IMR-90 (cell line): ENCODE data around the gene KRT34. TPM values are rescaled to one million over a fixed set of nuclear protein-coding genes. Genes with fewer than 3 reads are reported as not detected.

Experiments
- ATAC-seq: fragments of 200-7000 bp; cut with Tn5 transposase; 2 replicates; pipeline ENCODE4 v1.9.1; 2020; ENCODE audit warnings: low read depth, mild to moderate bottlenecking, moderate library complexity
- BruUV-seq: library from RNA; stranded (reverse); fragments of 400-500 nt; replicated peaks from 2 replicates; lab custom pipeline; 2021; lab: Mats Ljungman, UMichigan
- CTCF ChIA-PET: fragments of 300-600 bp; formaldehyde crosslinking; extraction: SDS; loops from one replicate; lab custom pipeline; 2021; ENCODE audit warnings: antibody characterized with exemption; lab: Yijun Ruan, JAX
- POLR2A ChIA-PET: fragments of 300-600 bp; sonication (Branson Sonifier 250); formaldehyde crosslinking; loops from one replicate; lab custom pipeline; 2022; ENCODE audit warnings: antibody characterized with exemption; ENCODE audit not compliant: unreplicated experiment; lab: Charles Lee
- DNase-seq: peaks from one replicate; pipeline ENCODE4 v3.0.0; 2013
- H2AFZ ChIP-seq: replicated peaks from 2 replicates; pipeline ENCODE3; 2013; ENCODE audit warnings: low read length, mild to moderate bottlenecking; ENCODE audit not compliant: poor library complexity
- H2AK5ac ChIP-seq: 2 replicates; pipeline ENCODE4 v1.6.1; 2013; ENCODE audit warnings: low read depth, low read length, inconsistent platforms
- H2AK9ac ChIP-seq: replicated peaks from 2 replicates; pipeline ENCODE3; 2013; ENCODE audit warnings: mild to moderate bottlenecking, low read depth, low read length, moderate library complexity; ENCODE audit not compliant: poor library complexity
- H2BK120ac ChIP-seq: 2 replicates; pipeline ENCODE4 v1.6.1; 2013; ENCODE audit warnings: low read depth, low read length, inconsistent platforms
- H2BK15ac ChIP-seq: 3 replicates; pipeline ENCODE4 v1.6.1; 2013; ENCODE audit warnings: low read depth, low read length, inconsistent platforms
- H2BK20ac ChIP-seq: 2 replicates; pipeline ENCODE4 v1.6.1; 2013; ENCODE audit warnings: low read depth, mild to moderate bottlenecking, inconsistent platforms, low read length, moderate library complexity
- H2BK5ac ChIP-seq: 2 replicates; pipeline ENCODE4 v1.6.1; 2013; ENCODE audit warnings: mild to moderate bottlenecking, low read depth, low read length, inconsistent platforms; ENCODE audit not compliant: poor library complexity, severe bottlenecking
- H3K14ac ChIP-seq: replicated peaks from 2 replicates; pipeline ENCODE4 v1.6.1; 2013; ENCODE audit warnings: low read depth, low read length, inconsistent platforms
- H3K18ac ChIP-seq: 2 replicates; pipeline ENCODE4 v1.6.1; 2013; ENCODE audit warnings: low read depth, low read length, control low read depth
- H3K23ac ChIP-seq: 2 replicates; pipeline ENCODE4 v1.6.1; 2013; ENCODE audit warnings: low read depth, low read length, inconsistent platforms
- H3K27ac ChIP-seq: 2 replicates; pipeline ENCODE4 v1.5.1; 2013; ENCODE audit warnings: mild to moderate bottlenecking, control low read depth, low read length; ENCODE audit not compliant: insufficient read depth
- H3K27me3 ChIP-seq: 2 replicates; pipeline ENCODE4 v1.6.1; 2013; ENCODE audit warnings: low read length; ENCODE audit not compliant: control insufficient read depth, insufficient read depth
- H3K36me3 ChIP-seq: 2 replicates; pipeline ENCODE4 v1.6.1; 2013; ENCODE audit warnings: low read length, mixed read lengths; ENCODE audit not compliant: control insufficient read depth, insufficient read depth
- H3K4ac ChIP-seq: 2 replicates; pipeline ENCODE4 v1.6.1; 2013; ENCODE audit warnings: low read depth, low read length, inconsistent platforms
- H3K4me1 ChIP-seq: 2 replicates; pipeline ENCODE4 v1.6.1; 2013; ENCODE audit warnings: low read length, mixed read lengths; ENCODE audit not compliant: control insufficient read depth, insufficient read depth
- H3K4me2 ChIP-seq: 2 replicates; pipeline ENCODE4 v1.6.1; 2013; ENCODE audit warnings: low read depth, mild to moderate bottlenecking, control low read depth, low read length, moderate library complexity
- H3K4me3 ChIP-seq: 2 replicates; pipeline ENCODE4 v1.5.1; 2013; ENCODE audit warnings: low read depth, mild to moderate bottlenecking, control low read depth, low read length, moderate library complexity; ENCODE audit not compliant: insufficient read depth
- H3K56ac ChIP-seq: 2 replicates; pipeline ENCODE4 v1.6.1; 2013; ENCODE audit warnings: low read length, inconsistent platforms; ENCODE audit not compliant: insufficient read depth; ENCODE audit errors: extremely low read depth
- H3K79me1 ChIP-seq, 2 experiments: 2 replicates each; pipeline ENCODE4 v1.6.1; 2013; ENCODE audit warnings: low read length in 2 of 2, inconsistent platforms in 1 of 2, low read depth in 1 of 2
- H3K9ac ChIP-seq: 2 replicates; pipeline ENCODE4 v1.6.1; 2013; ENCODE audit warnings: low read depth, low read length, control low read depth
- H3K9me1 ChIP-seq: 2 replicates; pipeline ENCODE4 v1.6.1; 2013; ENCODE audit warnings: low read length, inconsistent platforms; ENCODE audit not compliant: insufficient read depth
- H3K9me3 ChIP-seq: 2 replicates; pipeline ENCODE4 v1.6.1; 2013; ENCODE audit warnings: low read length; ENCODE audit not compliant: control insufficient read depth, insufficient read depth
- H4K20me1 ChIP-seq: 2 replicates; pipeline ENCODE4 v1.6.1; 2013; ENCODE audit warnings: low read length, inconsistent platforms; ENCODE audit not compliant: insufficient read depth
- H4K5ac ChIP-seq: 2 replicates; pipeline ENCODE4 v1.6.1; 2013; ENCODE audit warnings: mild to moderate bottlenecking, low read depth, low read length, control low read depth
- H4K8ac ChIP-seq, 2 experiments: 2 replicates each; pipeline ENCODE4 v1.6.1; 2013; ENCODE audit warnings: low read depth in 2 of 2, low read length in 2 of 2, control low read depth in 1 of 2, inconsistent platforms in 1 of 2
- H4K91ac ChIP-seq: 2 replicates; pipeline ENCODE4 v1.6.1; 2013; ENCODE audit warnings: low read depth, low read length, inconsistent platforms; ENCODE audit not compliant: insufficient read depth
- CEBPB ChIP-seq: IDR thresholded peaks from 2 replicates; pipeline ENCODE4 v1.6.1; 2012; ENCODE audit warnings: low read depth, low read length, improper control_type of control experiment
- SMC3 ChIP-seq: fragments of 150-350 bp; IDR thresholded peaks from 2 replicates; pipeline ENCODE4 v1.6.1; 2016; ENCODE audit warnings: low read depth, mild to moderate bottlenecking, antibody characterized with exemption, low read length, moderate library complexity
- WGBS, 2 experiments: methylation state at CpG; one replicate each; pipeline versions ENCODE4 v1.1.5 to v1.1.7; 2013; ENCODE audit warnings: missing lambda C conversion rate in 2 of 2; ENCODE audit not compliant: insufficient read length in 1 of 2; ENCODE audit errors: extremely low coverage in 2 of 2; 5-methylcytosine and 5-hydroxymethylcytosine counted together
- dilution Hi-C: fragments of 300-500 bp; cut with HindIII; formaldehyde crosslinking; loops from one replicate; pipeline ENCODE4 v1.14.3; 2018; ENCODE audit warnings: low sequenced_read_pairs; ENCODE audit not compliant: unreplicated experiment
- in situ Hi-C: fragments of 300-500 bp; cut with MboI; formaldehyde crosslinking; loops from 3 replicates; pipeline ENCODE4 v1.14.3; 2019; ENCODE audit warnings: low sequenced_read_pairs, inconsistent platforms, mixed read lengths
- intact Hi-C: fragments of 100-400 bp; cut with micrococcal nuclease; formaldehyde crosslinking; loops from 2 replicates; pipeline ENCODE4 v1.10.0; 2022
- polyA plus RNA-seq, 3 experiments: library from polyadenylated mRNA; depleted of rRNA; stranded (reverse); fragments of >200 nt; gene quantifications; 2 replicates each; pipeline ENCODE4 v1.2.3, GENCODE V29; 2012; ENCODE audit warnings: low replicate concordance in 1 of 3
- total RNA-seq: library from RNA; depleted of rRNA; stranded (reverse); fragments of >200 nt; gene quantifications from 2 replicates; pipeline ENCODE4 v1.2.3, GENCODE V29; 2012

KRT34 gene
- total and polyA plus RNA-seq, 2 of the 4 experiments (the other 2 are of a cell fraction) = 3.4 to 3.6 TPM

- Histone ChIP-seq H2BK15ac (0 out of 3 replicates have a peak overlapping the region, but pooled peaks have one; percentile 12), H3K79me1 (no peaks in the 10 kb centered on the region), H4K5ac (peak overlapping the region; percentile 41; the same call in 1 of the 2 replicates), H3K36me3 (no peaks in the 10 kb centered on the region), H3K14ac (0 out of 2 replicates have a peak overlapping the region, but pooled peaks have one; percentile 49), H4K20me1 (no peaks in the 10 kb centered on the region), H3K4me1 (peaks cover 6% of the 10 kb centered on the region), H3K27me3 (peaks cover 3% of the 10 kb centered on the region), H2AK5ac (no peak overlapping the region), H3K4ac (no peak overlapping the region), H2BK120ac (peak overlapping the region; percentile 68; the same call in 1 of the 2 replicates), H2AFZ (no peak overlapping the region), H3K23ac (peak overlapping the region; percentile 34; the same call in 1 of the 2 replicates), H2BK20ac (peak overlapping the region; percentile 16; the same call in 1 of the 2 replicates), H3K56ac (no peak overlapping the region), H3K4me2 (no peak overlapping the region; the same call in 1 of the 2 replicates), H3K9me3 (peaks cover 7% of the 10 kb centered on the region), H3K18ac (peak overlapping the region; percentile 87), H3K27ac (no peak overlapping the region), H2BK5ac (peak overlapping the region; percentile 41), H4K91ac (no peak overlapping the region; the same call in 1 of the 2 replicates), H2AK9ac (no peak overlapping the region), H3K9me1 (no peaks in the 10 kb centered on the region), H3K9ac (no peak overlapping the region), H4K8ac (no peak overlapping the region), H3K4me3 (no peak overlapping the region)
- dilution Hi-C loops (no loop called here), in situ Hi-C loops (no loop called here), intact Hi-C loops (no loop called here)
- DNase-seq = peak; percentile 39
- ATAC-seq = peak; percentile 53
- peak; percentile 81 for TF ChIP-seq CEBPB
- TF ChIP-seq SMC3 = no peak
- no TSS peak for BruUV-seq
- WGBS, 2 experiments = no CpG with 5 or more reads among the region's 5 CpGs
- ChIA-PET POLR2A (no interaction called here), CTCF (no interaction called here)
Measured at GRCh38 chr17:41338961-41339485, 43.1 kb downstream of the KRT34 start.
